ENCODE data around the gene ARHGAP19.

The ARHGAP19 gene, protein sequence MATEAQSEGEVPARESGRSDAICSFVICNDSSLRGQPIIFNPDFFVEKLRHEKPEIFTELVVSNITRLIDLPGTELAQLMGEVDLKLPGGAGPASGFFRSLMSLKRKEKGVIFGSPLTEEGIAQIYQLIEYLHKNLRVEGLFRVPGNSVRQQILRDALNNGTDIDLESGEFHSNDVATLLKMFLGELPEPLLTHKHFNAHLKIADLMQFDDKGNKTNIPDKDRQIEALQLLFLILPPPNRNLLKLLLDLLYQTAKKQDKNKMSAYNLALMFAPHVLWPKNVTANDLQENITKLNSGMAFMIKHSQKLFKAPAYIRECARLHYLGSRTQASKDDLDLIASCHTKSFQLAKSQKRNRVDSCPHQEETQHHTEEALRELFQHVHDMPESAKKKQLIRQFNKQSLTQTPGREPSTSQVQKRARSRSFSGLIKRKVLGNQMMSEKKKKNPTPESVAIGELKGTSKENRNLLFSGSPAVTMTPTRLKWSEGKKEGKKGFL

DNA sequence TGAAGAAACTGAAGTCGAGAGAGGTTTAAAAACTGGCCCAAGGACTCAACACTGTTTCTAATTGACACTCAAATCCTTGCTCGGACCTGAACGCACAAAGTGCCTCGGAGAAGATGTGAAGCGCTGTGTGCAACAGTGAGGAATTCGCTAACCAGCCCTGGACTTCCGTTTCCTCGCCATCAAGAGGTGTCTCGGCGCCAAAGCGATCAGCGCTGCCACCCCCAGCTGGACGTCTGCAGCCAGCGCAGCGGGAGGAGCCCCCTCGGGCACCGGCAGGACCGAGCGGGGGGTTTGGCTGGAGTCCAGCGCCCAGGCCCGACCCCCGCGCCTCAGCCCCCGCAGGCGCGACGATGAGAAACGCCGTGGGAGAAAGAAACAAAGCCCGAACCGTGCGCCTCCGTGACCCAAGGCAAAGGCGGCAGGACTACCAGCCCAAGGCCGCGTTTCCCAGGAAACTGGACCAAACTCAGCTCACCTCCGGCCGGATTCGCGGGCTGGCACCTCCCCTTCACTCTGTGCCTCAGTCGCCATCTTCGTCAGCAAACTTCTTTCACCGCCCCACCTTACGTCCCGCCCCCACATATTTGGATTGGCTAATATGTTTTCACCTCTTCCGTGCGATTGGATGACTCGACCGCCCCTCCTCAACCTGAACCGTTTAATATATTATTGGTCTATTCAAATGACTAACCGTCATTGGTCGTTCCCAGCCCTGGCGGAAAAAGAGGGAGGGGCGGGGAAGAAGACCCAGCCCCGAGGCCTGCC is at the start of gene ARHGAP19:
TSS of gene ARHGAP19 (minus strand) at position 541 of the 765 bp plus-strand sequence. CDS start at position 531, 10 bp downstream.
- DNase-seq: peak; percentile 79 to 94

DNA sequence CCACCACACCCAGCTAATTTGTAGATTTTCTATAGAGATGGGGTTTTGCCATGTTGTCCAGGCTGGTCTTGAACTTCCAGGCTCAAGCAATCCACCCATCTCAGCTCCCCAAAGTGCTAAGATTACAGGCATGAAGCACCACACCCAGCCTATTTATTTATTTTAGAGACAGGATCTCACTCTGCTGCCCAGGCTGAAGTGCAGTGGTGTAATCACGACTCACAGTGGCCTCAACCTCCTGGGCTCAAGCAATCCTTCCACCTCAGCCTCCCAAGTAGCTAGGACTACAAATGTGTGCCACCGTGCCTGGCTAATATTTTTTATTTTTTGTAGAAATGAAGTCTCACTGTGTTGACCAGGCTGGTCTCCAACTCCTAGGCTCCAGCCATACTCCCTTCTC is 49.0 kb upstream of the ARHGAP19 start:
- no peak for DNase-seq

DNA sequence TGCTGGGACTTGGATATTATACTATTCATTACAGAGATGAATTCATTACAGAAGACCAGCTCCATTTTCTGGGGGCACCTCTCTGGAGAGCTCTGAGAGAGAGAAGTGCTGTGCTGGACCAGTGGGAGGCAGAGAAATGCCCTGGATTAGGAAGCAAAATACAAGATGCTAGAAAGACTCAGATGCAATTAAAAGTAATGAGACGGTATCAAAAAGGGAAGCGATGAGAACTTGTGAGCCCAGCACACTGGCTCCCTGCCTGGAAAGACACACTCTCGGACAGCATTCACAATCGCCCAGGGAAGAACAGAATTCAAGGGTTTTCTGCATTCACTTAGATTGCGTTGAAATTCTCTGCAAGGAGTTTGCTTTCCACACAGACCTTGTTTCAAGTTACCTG is 45.6 kb upstream of the ARHGAP19 start:
- no peak for DNase-seq

DNA sequence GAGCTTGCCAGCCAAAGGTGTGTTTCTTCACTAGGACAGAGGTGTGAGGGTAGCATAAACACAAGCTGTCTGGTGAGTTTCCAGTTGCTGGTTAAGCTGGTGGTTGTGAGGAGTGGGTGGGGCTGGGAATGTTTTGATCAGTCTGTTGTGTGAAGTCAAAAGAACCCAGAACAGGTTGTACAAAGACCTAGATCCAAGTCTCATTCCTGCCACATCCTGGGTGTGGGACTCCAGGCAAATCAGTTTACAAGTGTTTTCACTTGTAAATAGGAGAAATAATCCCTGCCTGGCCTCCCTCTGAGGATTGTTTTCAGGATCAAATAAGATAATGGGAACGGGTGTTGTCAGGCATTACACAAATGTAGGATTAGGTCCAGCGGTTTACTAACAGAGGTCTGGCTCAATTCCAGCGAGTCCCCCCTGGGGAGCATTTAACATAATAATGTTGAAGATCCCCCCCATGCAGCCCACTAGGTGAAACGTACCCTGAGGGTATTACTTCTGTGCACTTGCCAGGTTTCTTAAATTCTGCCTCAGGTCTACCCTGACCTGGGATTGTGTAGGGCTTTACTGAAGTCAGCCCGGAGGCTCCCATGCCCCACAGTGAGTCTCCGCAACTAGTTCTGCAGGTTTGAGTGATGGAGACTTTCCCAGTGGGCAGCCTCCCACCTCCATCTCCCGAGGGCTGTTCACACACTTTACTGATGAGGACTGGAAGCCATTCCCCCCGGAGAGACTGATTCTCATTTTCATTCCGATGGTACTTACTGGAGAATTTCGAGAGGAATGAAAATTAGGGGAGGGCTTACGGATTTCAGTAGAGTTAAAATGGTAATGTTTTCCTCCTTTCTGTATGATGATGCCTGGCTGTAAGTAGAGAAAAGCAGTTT is 44.8 kb upstream of the ARHGAP19 start:
- no peak for DNase-seq

DNA sequence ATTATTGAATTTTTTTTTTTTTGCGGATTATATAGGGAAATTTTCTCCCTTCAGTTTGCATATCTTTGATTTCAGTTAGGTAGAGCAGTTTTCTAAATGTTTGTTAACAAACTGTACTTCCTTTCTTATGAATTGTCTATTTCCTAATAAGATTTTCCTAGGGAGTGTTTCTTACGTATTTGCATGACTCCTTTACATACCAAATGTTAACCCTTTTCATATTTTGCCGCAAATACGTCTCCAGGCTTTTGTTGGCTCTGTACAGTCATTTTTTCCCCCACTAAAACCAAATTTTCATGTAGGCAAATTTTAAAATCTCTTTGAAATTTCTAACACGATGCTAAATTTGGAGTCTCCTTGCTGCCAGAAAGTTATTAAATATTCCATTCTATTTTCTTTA is 44.0 kb upstream of the ARHGAP19 start:
- DNase-seq: no peak

DNA sequence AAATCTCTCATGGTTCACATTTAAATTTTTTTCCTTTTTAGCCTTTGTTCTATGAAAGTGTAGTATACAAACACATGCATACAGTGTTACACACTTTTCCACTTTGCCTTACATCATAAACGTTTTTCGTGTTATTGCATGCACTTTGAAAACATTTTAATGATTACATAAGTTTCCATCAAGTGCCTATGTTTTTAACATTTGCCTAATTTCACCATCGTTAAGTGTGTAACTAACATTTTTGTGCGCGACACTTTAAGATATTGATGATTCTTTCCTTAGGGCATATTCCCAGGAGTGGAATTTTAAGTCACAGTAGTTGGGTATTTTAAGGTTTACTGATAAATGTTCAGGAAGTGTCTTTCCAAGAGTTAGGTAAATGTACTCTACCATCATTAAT is 43.6 kb upstream of the ARHGAP19 start:
- DNase-seq: no peak

DNA sequence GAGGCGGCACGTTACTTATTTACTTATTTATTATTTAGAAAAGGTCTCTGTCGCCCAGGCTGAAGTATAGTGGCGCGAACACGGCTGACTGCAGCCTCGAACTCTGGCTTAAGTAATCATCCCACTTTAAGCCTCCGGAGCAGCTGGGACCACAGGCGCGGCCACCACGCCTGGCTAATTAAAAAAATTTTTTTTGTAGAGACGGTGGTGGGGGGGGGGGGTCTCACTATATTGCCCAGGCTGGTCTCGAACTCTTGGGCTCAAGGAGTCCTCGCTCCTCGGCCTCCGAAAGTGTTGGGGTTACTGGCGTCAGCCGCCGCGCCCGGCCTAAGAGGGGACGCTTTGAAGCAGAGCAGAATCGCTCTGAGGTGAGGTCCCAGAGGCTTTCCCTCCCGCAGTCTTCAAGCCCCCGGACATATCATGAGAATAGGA is 42.8 kb upstream of the ARHGAP19 start:
- DNase-seq: peak in 1 of 2 experiments; percentile 17

DNA sequence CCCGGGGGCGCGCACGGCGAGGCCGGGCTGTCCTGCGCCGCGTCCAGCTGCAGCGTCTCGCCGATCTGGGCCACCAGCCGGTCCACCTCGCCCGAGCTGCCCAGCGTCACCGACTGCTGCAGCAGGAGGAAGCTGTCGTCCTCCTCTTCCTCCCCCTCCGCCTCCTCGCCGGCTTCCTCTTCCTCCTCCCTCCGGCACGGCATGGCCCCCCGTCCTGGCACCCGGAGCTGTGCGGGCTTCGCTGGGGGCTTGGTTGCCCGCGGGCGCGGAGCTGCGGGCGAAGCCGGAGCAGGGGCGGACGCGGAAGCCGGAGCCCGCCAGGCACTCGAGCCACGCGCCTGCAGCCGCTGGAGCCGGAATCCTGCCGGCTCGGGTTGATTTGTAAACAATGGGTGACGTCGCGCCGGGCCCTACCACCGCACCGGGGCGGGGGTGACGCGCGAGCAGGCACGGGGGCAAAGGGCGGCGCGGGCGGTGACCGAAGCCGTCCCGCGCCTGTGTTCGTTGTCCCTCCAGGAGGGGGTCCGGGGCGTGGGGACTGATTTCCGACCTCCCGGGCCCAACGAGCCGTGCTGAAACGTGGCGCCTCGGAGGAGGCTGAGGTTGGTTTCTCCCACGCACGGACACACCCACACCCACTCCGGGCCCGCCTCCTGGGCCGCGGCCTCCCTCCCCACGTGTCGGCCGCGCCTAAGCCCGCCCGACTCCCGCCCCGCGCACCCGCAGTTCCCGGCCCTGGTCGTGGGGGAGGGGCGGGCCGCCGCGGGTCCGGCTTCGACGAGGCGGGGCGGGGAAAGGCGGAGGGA is 42.1 kb upstream of the ARHGAP19 start, which contains the start of gene FRAT2:
TSS of gene FRAT2 (minus strand) at position 360 of the 806 bp plus-strand sequence. CDS start at position 203, 157 bp downstream.
- DNase-seq: peak; percentile 82 to 86

DNA sequence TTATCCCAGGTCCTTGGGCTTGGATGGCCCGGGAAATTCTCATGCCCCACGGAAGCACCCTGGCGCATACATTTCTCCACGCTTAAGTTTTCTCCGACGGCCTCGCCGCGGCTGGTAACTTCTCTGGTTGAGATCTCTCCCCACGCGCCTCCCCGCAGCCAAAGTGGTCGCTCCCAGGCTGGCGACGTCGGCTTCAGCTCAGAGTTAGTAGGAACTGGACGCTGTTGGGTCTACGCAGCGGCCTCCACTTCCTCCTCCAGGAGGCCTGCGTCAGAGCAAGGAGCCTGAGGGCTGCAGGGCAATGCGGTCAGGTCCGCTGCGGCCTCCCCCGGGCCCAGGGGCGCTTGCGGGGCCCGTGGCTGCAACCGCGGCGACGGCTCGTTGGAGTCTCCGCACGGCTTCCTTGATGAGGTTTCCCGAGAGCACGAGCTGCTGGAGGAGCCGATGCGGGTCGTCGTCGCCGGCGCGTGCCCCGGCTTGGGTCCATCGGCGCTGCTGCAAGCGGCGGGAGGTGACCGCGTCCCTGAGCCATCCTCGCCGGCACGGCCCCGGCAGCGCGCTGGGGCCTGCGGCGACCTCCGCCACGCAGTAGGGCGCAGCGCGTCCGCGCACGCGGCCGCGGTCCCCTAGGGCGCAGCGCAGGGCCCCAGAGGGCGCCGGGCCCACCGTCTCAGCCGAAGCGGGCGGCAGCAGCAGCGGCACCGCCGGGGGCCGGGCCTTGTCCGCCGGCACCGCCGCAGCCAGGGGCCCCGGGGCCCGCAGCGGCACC is 41.3 kb upstream of the ARHGAP19 start:
- DNase-seq: peak in 1 of 2 experiments; percentile 18

DNA sequence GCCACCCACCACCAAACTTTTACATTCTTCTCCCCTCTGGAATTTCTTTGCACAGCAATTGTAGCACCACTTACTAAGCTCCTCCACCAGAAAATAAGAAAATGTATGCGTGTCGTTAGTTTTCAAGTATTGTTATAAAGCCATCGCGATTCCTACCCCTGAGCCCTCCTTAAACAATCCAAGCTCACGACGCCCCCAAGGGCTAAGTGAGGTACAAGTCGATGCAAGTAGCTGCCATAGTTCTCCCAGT is 40.8 kb upstream of the ARHGAP19 start:
- no peak for DNase-seq

DNA sequence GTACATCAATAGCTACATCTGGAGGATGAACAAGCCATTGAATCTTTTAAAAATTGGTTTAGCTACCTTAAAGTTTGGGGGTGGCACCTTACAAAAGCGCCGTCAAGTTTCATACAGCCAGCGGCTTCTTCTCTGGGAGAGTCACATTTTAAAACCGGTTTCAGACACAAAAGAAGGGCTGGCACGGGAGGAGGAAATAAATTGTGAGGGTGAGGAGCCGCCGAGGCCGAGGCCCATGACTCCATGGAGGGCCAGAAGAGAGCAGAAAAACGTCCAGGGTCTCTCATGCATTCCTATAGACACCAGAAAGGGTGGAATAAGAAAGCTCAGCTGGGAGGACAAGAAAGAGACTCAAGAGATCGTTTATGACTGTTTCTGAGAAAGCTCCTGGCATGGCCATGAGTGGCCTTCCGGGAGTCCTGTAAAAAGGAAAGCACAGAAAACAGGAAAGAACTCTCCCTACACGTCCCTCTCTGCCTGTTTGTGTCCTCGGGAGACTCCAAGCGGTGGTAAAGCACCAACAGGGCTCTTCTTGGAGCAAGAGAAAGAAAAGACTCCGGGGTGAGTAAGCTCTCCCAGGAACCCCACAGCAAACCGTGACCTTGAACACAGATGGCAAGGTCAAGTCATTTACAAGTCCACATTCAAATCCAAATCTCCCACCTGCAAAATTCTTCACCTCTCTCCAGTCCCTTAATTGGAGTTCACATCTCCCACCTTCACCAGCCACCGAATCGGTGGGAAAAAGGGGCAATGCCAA is 40.3 kb upstream of the ARHGAP19 start:
- no peak for DNase-seq

DNA sequence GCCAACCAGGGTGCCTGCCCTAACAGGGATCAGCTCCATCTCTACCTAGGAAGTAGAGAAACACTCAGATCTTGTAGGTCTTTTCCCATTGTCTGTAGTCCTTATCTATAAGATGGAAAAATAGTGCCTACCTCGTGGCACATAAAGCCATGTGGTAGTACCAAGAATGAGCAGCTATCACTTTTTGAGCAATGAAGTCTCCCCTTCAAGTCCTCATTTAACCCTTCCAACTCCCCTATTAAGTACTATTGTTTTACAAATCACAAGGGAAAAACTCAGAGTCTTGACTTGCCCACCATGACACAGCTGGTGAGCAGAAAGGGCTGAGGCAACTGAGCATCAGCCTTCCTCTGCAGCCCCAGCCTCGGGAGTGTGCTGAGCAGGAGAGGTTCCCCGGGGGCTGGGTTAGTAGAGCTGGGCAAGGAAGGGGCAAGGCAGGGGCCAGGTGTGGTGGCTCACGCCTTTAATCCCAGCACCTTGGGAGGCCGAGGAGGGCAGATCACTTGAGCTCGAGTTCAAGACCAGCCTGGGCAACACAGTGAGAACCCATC is 38.8 kb upstream of the ARHGAP19 start:
- DNase-seq: no peak

DNA sequence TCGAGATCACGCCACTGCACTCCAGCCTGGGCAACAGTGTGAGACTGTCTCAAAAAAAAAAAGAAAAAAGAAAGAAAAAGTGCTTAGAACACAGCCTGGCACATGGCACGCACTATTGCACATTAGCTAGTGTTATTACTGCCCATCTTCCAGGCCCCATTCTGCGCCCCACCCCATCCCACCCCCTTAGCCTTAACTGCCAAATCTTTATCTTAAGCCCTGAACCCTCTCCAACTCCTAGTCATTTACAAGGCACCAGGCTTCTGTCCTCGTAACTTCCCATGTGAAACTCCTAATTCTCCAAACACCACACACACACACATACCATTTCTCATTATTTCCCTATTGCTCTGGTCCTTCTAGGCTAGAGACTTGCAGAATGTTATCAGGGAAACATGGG is 37.3 kb upstream of the ARHGAP19 start:
- no peak for DNase-seq

DNA sequence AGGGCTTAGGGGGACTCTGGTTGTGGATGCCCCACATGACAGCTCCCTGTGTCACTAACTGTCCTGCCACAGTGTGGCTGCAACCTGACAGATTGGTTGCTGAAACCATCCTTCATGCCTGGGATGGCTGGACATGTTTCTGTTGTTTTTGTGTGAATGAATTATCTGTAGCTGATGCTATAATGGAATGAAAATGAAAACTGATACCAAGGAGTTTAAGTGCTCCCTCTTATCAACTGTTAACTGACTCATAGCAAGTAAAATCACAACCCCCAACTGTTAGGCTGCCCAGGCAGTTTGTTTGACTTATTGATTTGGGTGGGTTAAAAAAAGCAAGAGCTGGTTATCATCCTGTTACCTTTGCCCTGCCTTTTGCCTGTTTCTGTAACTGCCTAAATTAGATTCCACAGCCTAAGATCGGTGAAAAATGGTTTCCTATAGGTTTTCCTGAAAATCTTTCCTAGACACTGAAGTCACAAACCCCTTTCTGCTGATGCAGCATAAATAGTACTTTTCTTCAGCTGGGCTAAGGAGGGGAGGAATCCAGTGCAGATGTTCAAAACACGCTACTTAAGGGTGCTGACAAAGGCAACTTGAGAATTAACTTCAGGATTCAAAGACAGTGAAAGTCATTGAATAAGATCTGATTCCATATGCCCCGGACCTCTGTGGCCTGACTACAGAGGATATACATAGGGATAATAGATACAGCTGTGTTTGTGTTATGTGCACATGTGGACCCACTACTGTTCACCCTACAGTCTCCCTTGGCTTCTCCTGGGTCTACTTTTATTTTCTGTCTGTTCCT is 36.4 kb upstream of the ARHGAP19 start:
- no peak for DNase-seq

DNA sequence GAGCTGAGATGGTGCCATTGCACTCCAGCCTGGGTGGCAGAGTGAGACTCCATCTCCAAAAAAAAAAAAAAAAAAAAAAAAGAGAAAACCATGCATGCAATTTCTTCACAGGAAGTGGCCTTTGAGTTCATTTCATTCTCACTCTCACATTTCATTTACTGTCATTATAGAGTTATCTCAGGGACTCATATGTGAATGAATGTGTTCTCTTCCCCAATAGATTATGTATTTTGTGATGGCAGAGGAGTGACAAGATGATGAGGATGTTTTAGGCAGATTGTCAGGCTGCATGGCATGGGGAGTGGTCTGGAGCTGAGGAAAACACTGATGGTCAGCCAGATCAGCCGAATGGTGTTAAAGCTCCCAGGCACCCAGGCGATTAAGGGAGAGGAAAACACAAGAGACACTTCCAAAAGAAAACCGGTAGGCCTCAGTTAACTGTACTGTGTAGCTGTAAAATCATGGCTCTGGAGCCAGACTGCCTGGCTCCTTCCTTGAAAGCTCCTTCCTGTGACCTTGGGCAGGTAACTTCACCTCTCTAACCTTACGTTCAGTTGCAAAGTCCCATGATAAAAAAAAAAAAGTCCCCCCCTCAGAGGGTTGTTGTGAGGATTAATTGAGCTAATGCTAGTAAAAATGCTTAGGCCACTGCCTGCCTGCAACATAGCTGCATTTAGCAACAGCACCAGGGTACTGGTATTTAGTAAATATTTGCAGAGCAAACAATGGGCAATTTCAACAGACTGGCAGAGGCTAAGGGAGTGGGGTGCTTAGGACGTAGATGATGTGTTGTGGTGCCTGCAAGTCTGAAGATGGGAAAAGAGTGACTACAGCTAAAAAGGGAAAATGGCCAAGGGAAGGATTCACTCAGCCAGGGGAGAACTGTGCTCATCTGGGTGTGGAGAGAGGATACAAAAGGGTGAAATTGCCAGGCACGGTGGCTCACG is 35.2 kb upstream of the ARHGAP19 start:
- no peak for DNase-seq

DNA sequence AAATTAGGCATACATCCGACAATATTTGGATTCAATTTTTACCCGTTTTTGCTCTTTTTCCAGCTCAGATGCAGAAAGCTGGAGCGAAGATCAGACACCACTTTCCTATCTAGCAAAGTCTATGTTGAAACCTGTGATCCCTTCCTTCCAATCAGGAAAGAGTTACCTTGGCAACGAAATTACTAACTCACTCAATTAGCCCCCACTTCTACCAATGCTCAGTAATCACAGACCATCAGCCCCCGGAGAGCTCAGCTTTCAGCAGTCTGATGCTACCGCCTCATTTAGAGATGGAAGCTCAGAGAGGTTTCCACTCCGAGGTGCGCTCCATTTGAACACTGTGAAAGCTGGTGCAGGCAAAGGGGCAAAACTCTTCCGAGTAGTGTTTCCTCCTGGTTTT is 33.3 kb upstream of the ARHGAP19 start:
- no peak for DNase-seq

DNA sequence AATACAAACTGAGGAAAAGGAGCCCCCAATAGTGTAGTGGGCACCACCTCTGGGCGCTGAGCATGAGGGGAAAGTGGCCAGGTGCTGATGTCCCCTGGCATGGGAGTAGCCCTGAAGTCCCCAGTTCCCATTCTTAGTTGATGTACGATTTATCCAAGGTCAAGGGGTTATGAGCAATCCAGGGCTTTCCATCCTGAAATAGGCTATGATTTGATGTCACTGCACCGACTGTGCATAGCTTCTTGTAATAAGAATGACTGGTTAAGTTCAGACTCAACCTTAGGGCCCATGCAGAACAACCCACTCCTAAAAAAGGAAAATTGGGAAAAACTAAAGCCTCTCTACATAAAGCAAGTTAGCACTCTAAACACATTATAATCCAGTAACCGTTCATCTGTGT is 31.1 kb upstream of the ARHGAP19 start:
- no peak for DNase-seq

DNA sequence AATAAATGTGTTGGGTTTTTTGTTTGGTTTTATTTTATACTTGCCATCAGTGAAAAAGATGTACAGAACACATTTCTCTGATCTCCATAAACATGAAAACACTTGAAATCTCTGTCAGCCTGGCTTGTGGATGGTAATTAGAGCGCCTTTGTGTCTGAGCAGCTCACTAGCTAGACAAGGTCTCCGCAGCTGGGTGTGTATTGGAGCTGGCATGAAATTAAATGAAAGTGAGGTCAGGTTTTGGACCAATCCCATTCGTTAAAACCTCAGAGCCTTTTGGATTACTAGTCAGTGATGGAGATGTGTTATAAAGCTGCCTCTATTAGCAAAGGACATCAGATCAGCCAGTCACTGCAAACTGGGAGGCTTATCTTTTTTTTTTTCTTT is 29.4 kb upstream of the ARHGAP19 start:
- DNase-seq: no peak
